NCI-H1092 treated with DMSO at 0.1 percent for 48 hours (cell line): ENCODE data around the gene CEP72.

Experiments used
- DNase-seq: peaks from one replicate; lab custom pipeline; 2025; lab: John Stamatoyannopoulos, UW

Gene CEP72

GRCh38 chr5:639584-640213 lies 27.6 kb downstream of the CEP72 start:
- no peak for DNase-seq

- no peak for DNase-seq
Observed at GRCh38 chr5:640461-641330, 28.6 kb downstream of the CEP72 start.

- no peak for DNase-seq
Observed at GRCh38 chr5:641331-641765, 29.2 kb downstream of the CEP72 start.

- no peak for DNase-seq
Observed at GRCh38 chr5:642481-642880, 30.3 kb downstream of the CEP72 start.

GRCh38 chr5:643351-643801 lies 31.2 kb downstream of the CEP72 start:
- no peak for DNase-seq

GRCh38 chr5:643811-644271 lies 31.7 kb downstream of the CEP72 start:
- no peak for DNase-seq

GRCh38 chr5:644509-644908 lies 32.4 kb downstream of the CEP72 start:
- no peak for DNase-seq

GRCh38 chr5:644971-645370 lies 32.8 kb downstream of the CEP72 start:
- DNase-seq: no peak

GRCh38 chr5:645421-645820 lies 33.3 kb downstream of the CEP72 start:
- no peak for DNase-seq

- DNase-seq: no peak
Observed at GRCh38 chr5:646396-647201, 34.5 kb downstream of the CEP72 start.

- DNase-seq: no peak
Observed at GRCh38 chr5:647311-647710, 35.2 kb downstream of the CEP72 start.

GRCh38 chr5:647727-648126 lies 35.6 kb downstream of the CEP72 start:
- no peak for DNase-seq

- DNase-seq: no peak
Observed at GRCh38 chr5:651296-652022, 39.3 kb downstream of the CEP72 start.

- DNase-seq: no peak
Observed at GRCh38 chr5:652023-652515, 39.9 kb downstream of the CEP72 start.

GRCh38 chr5:652773-653350 lies 40.7 kb downstream of the CEP72 start:
- no peak for DNase-seq

- DNase-seq: no peak
Observed at GRCh38 chr5:654071-654778, 42.1 kb downstream of the CEP72 start.

- no peak for DNase-seq
Observed at GRCh38 chr5:655406-655805, 43.3 kb downstream of the CEP72 start.

GRCh38 chr5:657570-657969 lies 45.4 kb downstream of the CEP72 start:
- DNase-seq: no peak

- no peak for DNase-seq
Observed at GRCh38 chr5:658103-658502, 46.0 kb downstream of the CEP72 start.

- DNase-seq: no peak
Observed at GRCh38 chr5:659496-660263, 47.5 kb downstream of the CEP72 start.
